Left renal cortex interstitium (tissue), 4 donors: ENCODE measurements around the gene ST3GAL5. TPM values are rescaled to one million over a fixed set of nuclear protein-coding genes. Genes with fewer than 3 reads are reported as not detected.
"Not testable (repeated sequence)": the region's sequence is repeated elsewhere in the genome, so short reads cannot be mapped to it uniquely, and the experiment has no call there.

Experiments
- DNase-seq, 4 donors: peaks; one replicate each; pipeline ENCODE4 v3.0.0-alpha.2; 2013; ENCODE audit warnings: low read depth in 4 of 4, low spot score in 2 of 4, missing footprints in 1 of 4
- polyA plus RNA-seq, 4 donors: library from polyadenylated mRNA; unstranded; fragments of 120-200 nt; gene quantifications; one replicate each; pipeline ENCODE4 v1.2.1, GENCODE V29; 2013; ENCODE audit not compliant: insufficient read length in 4 of 4

The ST3GAL5 gene
- polyA plus RNA-seq = 10 to 100 TPM in 3 of 4 donors, 1 to 10 TPM in 1; 9.5 to 12.6 (median 12.3) TPM

DNA sequence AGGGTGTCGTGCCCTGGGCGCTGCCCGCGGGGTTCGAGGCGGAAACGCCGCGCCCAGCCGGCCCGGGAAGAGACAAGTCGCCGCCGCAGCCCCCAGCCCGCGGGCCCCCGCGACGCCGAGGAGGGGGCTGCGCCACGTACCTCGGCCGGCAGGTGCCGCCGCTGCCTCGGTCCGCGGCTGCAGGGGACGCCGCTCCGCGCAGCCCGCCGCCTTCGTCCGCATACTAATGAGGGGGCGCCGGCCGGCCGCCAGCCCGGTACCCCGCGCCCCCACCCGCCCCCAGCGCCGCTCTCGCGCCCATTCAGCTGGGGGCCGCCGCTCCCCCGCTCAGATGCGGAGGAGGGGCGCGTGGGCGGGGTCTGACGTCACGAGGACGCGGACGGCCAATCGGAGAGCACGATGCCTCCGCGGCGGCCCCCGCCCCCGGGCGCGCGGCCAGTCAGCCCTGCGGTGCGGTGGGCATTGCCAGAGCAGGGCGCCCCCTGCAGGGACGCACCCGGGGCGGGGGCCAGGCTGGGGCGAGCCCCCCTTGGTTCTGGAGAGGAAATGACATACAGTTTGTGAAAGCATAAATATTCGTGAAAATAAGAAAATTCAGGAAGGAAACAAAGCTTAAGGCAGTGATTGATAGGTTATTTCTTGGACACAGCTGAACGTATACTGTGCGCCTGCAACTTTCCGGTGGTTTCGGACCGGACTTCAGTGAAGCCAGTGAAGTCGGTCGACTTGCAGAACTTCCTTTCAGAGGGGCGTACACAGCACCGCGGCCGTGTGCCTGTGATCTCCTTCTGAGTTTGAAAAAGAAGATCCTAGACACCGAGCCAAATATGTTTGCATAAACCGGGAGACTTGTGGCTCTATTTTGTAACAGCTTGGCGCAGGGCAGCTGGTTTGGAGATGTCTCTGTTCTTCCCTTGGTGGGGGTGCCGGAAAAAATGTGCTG is at the start of gene ST3GAL5:
TSS of gene ST3GAL5 (minus strand) at position 307 of the 943 bp plus-strand sequence. CDS start at position 222, 85 bp downstream.
- peak in 3 of 4 donors; percentile 67 to 72 (median 70) for DNase-seq

DNA sequence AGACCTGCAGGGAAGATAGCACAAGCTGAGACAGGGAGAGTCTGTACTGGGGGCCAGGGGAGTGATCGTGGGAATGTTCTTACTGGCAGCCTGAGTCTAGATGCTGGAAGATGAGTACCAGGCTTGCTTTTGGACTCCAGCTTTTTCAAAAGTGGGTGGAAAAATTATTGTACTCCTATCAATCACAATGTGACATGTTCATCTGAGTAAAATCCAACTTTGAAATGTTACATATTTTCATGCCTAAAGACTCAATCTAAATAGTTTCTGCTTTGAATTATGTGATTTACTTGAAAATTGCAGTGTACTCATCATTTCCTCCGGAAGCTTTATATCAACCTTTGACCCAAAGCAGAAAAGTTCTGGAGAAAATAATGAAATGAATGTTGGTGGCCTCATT is 49.7 kb upstream of the ST3GAL5 start:
- no peak for DNase-seq

DNA sequence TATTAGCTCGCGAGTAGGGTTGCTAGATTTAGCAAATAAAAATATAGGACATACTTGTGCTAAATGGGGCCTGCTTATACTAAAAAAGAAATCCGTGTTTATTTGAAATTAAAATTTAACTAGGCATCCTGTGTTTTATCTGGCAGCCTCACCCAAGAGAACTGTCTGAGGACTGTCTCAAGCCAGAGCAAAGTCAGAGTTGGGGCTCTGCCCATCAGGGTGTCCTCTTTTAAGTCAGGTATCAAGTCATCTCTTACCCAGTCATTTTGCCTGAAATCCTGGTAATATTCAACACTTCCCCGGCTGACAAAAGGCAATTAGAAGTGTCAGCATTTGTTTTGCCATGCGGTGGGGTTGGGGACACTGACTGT is 48.3 kb upstream of the ST3GAL5 start:
- DNase-seq = no peak

DNA sequence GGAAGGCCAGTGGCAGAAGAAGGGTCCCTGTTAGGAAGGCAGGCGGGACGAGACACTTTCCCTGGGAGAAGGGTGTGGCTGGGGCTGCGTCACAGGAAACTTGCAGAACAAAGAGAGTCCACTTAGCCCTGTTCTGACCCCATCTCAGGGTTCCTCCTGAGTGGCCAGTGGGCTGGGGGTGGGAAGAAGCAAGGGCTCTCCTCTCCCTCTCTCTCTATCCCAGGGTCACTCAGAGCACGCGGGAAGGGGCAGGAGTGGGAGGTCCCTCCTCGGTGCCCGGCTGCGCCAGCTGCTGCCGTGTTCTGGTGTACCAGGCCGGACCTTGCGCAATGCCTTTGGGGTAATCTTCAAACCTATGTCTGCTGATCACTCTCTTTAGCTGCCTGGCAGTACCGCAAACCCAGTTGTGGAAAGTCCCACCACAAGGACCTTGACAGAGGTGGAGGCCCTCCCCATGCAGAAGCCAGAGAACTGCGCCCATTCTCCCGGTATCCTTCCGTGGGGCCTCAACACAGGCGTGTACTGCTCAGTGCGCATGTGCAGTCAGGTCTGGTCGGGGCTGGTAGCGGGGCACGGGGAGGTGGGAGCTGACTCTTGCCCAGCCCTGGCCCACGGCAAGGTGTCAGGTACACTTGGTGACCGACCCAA is 47.8 kb upstream of the ST3GAL5 start:
- DNase-seq = no peak

DNA sequence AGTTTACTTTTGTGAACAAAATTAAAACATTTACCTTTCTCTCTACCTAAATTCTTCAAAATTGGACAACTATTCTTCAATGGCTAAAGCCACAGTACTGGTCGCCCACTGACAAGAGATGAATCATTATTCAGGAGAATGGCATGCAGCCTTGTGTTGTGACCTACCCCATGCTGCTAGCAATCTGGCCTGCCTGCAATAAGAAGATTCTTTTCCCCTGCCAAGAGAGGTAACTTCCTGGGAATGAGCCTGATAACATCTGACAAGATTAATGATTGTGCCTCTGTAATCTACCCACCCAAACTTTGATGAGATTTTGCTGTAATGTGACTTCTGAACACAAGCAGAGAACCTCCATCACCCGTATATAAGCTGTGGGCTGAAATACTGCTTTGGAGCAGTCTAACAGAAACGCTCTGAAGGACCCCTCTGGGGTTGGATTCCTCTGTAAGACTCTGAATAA is 47.0 kb upstream of the ST3GAL5 start:
- no peak for DNase-seq

DNA sequence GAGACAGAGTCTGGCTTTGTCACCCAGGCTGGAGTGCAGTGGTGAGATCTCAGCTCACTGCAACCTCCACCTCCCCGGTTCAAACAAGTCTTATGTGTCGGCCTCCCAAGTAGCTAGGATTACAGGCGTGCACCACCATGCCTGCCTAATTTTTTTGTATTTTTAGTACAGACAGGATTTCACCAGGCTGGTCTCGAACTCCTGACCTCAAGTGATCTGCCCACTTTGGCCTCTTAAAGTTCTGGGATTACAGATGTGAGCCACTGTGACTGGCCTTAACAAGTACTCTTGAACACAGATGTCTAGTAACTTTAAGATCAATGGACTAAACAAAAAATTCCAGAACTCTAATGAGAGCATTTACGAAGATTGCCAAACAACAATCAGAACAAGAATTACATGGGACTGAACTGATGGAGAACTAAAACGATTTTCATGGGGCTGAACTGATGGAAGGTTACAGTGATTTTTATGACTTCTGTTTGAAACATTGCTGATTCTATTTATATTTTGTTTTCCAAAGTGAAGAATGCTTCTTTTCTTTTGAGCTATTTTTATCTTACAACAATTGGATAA is 46.5 kb upstream of the ST3GAL5 start:
- no peak for DNase-seq

DNA sequence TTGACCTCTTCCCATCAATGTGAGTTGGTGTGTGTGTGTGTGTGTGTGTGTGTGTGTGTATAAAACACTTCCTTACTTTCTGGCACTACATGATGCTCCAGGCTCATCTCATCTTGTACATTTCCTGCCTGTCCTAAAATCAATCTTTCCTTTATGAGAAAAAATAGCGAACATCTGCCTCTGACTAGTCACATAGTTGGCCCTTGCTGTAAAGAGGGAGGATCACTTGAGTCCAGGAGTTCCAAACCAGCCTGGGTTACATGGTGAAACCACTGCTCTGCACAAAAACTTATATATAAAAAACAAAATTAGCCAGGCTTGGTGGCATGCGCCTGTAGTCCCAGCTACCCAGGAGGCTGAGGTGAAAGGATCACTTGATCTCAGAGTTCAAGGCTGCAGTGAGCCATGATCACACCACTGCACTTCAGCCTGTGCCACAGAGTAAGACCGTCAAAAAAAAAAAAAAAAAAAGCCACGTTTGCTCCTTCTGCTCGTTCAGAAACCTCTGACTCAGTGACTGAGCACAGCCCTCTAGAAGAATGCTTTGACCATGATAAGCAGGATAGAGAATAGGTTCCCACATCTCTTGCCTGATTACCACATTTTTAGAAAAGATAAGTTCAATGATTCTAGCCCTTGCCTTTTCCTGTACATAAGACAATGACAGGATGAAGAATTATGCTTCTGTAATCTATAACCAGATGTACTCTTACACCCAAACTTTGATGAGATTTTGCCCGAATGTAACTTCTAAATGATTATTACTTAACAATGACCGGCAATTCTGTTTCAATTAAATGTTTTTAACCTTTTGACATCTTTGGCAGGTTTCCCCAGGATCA is 45.2 kb upstream of the ST3GAL5 start:
- no peak for DNase-seq

DNA sequence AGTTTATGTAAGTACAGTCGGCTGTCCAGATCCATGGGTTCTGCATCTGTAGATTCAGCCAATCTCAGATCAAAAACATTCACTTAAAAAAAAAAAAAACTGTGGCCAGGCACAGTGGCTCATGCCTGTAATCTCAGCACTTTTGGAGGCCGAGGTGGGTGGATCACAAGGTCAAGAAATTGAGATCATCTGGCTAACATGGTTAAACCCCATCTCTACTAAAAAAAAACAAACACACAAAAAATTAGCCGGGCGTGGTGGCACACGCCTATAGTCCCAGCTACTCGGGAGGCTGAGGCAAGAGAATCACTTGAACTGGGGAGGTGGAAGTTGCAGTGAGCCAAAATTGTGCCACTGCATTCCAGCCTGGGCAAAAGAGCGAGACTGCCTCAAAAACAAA is 42.4 kb upstream of the ST3GAL5 start:
- not testable (repeated sequence) for DNase-seq

DNA sequence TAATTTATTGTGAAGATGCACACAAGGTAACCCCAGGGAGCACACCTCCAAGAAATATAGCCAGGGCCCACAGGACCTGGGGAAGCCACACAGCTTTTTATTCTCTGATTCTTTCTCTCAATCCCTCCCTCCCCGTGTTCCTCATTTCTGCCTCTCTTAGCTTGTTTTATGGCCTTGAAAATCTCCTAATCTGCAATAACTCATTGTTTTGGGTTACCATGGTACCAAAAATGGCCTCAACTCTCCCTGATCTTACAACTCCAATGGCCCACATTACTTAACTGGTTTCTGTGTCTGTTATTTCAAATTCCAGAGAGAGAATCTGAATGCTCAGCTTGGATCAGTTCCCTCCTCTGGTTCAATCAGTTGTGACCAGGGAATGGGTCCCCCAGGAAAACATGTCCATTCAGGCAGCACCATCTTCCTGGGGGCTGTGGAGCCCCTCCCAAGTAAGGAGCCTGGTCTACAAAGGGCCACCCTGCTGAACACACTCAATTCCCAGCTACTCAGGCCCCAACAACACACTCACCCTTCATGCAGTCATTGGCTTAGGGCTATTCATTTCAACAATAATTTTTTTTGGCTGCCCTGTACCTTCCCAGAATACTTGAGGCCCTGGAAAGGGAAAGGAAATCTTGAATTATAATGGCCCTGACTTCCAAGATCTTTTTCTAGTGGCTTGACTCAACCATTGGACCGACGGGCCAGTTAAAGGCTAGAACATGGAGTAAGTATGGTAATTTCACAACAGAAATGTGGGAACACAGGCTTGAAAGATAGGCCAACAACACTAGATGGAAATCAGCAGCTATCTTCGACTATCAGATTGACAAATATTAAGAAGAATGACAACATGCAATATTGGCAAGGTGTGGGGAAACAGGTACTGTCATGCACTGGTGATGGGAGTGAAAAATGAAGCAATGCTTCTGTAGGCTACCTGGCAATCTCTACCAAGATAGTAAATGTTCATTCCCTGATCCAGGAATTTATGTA is 41.6 kb upstream of the ST3GAL5 start:
- no peak for DNase-seq

DNA sequence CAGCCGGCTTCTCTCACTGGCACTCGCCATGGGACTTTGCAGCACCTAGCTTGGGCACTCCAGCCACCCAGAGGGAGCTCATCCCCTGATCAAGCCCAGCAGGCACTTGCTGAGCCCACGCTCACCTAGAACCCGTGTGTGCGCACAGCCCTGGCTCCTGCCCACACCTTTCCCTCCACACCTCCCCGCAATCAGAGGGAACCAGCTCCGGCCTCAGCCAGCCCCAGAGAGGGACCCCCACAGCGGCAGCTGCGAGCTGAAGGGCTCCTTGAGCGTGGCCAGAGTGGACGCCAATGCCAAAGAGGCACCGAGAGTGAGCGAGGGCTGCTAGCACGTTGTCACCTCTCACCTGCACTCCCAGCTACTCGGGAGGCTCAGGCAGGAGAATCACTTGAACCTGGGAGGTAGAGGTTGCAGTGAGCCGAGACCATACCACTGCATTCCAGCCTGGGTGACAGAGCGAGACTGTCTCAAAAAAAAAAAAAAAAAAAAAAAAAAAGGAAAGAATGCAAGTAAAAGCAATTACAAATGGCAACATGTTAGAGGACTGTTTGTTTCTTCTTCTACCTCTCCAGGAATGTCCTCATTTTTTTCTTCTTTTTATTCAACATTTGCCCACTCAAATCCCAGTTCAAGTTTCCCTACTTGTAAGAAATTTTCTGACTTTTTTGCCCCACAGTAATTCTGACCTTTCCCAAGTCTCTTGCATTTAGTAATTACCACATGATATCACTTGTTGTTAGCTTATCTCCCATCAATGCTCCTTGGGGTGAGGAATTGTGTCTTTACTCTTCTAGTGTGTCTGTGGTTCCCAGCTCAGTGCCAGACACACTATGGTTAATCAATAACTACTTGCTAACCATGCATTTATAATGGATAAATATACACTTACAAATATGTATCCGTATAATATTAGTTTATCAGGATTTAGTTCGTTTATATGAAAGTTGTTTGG is 40.6 kb upstream of the ST3GAL5 start:
- DNase-seq = no peak

DNA sequence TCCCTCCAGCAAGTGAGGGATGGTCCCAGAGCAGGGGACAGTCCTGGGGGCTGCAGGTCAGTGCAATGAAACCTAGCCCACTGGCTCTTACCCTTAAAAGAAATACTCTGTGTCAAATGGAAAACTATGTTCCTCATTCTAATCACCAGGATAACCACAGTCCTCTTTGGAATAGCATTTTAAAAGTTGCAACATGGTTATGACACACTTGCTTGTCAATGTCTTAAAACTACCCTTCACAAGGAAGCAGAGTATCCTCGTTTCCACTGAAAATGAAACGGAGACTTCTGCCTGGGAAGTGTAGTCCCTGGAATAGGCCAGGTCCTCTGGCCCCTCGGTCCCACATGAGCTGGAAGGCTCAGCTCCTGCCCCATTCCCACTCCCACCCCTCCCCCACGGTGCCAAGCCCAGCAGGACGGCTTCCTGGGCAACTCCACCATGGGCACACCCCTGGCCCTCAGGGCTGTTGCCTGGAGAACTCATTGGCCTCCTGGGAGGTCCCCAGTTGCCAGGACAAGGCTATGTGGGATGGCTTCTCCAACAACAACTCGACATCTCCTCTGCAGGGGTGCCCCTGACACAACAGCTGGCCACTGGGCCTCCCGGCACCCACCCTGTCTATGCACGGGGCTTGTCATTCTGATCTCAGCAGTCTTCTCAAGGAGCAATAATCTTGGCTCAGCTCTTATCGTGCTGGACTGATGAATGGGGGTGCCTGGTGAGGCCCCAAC is 38.3 kb upstream of the ST3GAL5 start:
- DNase-seq = no peak

DNA sequence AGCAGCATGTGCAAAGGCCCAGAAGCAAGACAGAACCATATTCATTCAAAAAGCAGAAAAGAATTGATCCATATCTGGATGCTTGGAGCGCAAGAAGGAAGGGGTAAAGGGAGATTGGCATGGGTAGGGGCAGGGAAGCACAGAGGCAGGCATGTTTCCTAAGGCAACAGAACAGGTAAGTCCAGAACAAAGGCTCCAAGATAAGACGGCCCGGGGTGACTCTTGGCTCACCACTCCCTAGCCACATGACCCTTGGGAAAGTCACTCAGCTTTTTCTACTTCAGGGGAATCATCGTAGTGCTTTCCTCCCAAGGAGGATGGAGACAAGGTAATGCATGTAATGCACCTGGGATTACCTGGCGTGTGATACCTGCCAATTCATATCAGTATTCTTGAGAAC is 37.7 kb upstream of the ST3GAL5 start:
- DNase-seq = no peak

DNA sequence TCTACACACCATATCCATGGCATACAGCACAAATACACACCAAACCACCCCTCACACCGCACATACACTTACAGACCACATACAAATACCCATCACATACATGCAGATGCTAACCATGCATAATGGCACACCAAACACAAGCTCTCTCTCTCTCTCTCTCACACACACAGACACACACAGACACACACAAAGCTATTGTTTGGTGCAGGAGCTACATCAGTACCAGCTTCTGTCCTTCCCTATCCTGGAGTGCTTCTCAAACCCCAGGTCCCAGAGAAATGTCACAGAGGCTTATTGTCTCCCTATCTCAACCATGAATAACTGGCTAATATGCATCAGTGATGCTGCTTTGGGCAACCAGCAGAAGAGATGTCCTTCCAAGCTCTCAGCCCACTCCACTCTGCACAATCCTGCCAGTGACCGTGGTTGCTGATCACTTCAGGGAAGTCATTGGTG is 36.5 kb upstream of the ST3GAL5 start:
- no peak for DNase-seq

DNA sequence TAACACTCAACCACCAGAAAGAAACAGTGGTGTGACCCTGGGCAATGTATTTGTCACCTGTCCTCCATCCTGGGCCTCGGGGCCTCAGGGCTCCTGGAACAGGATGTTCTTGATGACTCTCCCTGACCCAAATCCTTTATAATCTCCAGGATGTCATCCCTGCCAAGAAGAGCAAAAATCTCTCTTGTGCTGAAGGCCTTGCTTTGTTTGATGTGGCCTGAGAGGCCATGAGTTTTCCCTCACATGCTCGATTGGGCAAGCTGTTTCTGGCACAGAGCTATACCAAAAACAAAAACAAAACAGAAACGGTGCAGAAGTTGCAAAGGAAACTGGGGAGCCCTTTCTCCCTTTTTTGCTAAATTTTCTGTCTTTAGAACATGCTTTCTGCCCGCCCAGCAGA is 35.7 kb upstream of the ST3GAL5 start:
- no peak for DNase-seq

DNA sequence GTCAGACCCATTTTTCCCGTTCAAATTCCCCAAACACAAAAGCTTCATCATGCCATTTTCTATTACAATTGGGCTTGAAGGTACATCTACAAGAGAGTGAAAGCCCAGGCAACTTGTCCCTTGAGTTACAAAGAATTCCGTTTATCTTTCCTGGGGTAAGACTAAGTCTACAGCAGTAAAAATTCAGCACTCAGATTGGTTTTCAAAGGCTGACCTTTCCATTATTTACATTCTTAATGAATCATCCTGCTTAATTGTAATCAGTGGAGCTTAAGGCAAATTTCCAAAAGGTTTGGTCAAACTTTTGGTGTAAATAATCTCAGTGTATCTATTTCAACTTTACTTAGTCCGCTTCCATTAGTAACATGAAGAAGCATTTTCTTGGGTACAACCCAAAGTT is 33.4 kb upstream of the ST3GAL5 start:
- DNase-seq = no peak

DNA sequence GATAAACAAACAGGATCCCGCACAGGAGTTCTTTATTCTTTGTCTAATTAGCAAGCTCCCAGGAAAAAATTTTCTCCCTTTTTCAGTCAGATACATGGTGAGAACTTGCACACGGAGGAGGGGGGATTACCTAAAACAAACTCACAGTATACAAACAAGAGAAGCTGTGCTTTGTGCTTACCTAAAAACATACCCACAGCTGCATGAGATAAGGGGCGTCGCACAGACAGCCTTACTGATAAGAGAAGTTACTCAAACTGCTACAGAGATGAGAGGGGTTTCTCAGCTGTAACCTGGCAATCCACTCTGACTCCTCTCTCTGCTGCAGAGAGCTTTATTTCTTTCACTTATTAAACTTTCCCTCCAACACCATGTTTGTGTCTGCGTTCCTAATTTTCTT is 32.9 kb upstream of the ST3GAL5 start:
- DNase-seq = no peak

DNA sequence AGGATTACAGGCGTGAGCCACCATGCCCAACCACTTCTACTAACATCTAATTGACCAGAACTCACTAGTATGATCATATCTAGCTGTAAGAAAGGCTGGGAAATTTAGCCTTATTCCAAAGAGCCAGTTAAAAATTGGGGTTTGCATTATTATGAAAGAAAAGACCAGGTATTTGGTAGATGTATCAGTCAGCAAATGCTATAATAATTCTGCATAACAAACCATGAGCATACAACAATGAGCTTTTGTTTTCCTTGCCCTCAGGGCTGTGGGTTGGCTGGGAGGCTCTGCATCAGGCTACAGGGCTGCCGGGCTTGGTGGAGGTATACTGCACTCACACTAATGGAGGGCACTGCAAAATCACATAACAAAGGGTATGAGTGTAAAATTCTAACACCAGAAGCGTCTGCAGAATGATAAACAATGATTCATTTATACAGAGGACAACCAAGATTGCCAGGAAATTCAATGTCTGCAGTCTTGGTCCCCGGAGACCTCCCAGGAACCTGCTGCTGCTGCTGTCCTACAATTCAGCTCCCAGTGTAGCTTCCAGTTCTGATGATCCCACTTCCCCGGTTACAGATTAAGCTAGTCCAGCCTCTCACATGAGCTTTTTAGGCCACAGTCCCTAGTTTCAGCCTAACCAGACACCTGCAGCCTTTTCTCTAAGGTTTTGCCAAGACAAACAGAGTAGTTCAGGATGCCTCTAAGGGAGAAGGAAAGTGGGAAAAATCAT is 32.2 kb upstream of the ST3GAL5 start:
- no peak for DNase-seq
